IMR-90 (cell line): Measurements from ENCODE around the gene PRXL2B. TPM values are rescaled to one million over a fixed set of nuclear protein-coding genes. Genes with fewer than 3 reads are reported as not detected.

Experiments used
- ATAC-seq: fragments of 200-7000 bp; cut with Tn5 transposase; 2 replicates; pipeline ENCODE4 v1.9.1; 2020; ENCODE audit warnings: low read depth, mild to moderate bottlenecking, moderate library complexity
- BruUV-seq: library from RNA; stranded (reverse); fragments of 400-500 nt; replicated peaks from 2 replicates; lab custom pipeline; 2021; lab: Mats Ljungman, UMichigan
- CTCF ChIA-PET: fragments of 300-600 bp; formaldehyde crosslinking; extraction: SDS; loops from one replicate; lab custom pipeline; 2021; ENCODE audit warnings: antibody characterized with exemption; lab: Yijun Ruan, JAX
- POLR2A ChIA-PET: fragments of 300-600 bp; sonication (Branson Sonifier 250); formaldehyde crosslinking; loops from one replicate; lab custom pipeline; 2022; ENCODE audit warnings: antibody characterized with exemption; ENCODE audit not compliant: unreplicated experiment; lab: Charles Lee
- DNase-seq: peaks from one replicate; pipeline ENCODE4 v3.0.0; 2013
- H2AFZ ChIP-seq: replicated peaks from 2 replicates; pipeline ENCODE3; 2013; ENCODE audit warnings: low read length, mild to moderate bottlenecking; ENCODE audit not compliant: poor library complexity
- H2AK5ac ChIP-seq: 2 replicates; pipeline ENCODE4 v1.6.1; 2013; ENCODE audit warnings: low read depth, low read length, inconsistent platforms
- H2AK9ac ChIP-seq: replicated peaks from 2 replicates; pipeline ENCODE3; 2013; ENCODE audit warnings: mild to moderate bottlenecking, low read depth, low read length, moderate library complexity; ENCODE audit not compliant: poor library complexity
- H2BK120ac ChIP-seq: 2 replicates; pipeline ENCODE4 v1.6.1; 2013; ENCODE audit warnings: low read depth, low read length, inconsistent platforms
- H2BK15ac ChIP-seq: 3 replicates; pipeline ENCODE4 v1.6.1; 2013; ENCODE audit warnings: low read depth, low read length, inconsistent platforms
- H2BK20ac ChIP-seq: 2 replicates; pipeline ENCODE4 v1.6.1; 2013; ENCODE audit warnings: low read depth, mild to moderate bottlenecking, inconsistent platforms, low read length, moderate library complexity
- H2BK5ac ChIP-seq: 2 replicates; pipeline ENCODE4 v1.6.1; 2013; ENCODE audit warnings: mild to moderate bottlenecking, low read depth, low read length, inconsistent platforms; ENCODE audit not compliant: poor library complexity, severe bottlenecking
- H3K14ac ChIP-seq: replicated peaks from 2 replicates; pipeline ENCODE4 v1.6.1; 2013; ENCODE audit warnings: low read depth, low read length, inconsistent platforms
- H3K18ac ChIP-seq: 2 replicates; pipeline ENCODE4 v1.6.1; 2013; ENCODE audit warnings: low read depth, low read length, control low read depth
- H3K23ac ChIP-seq: 2 replicates; pipeline ENCODE4 v1.6.1; 2013; ENCODE audit warnings: low read depth, low read length, inconsistent platforms
- H3K27ac ChIP-seq: 2 replicates; pipeline ENCODE4 v1.5.1; 2013; ENCODE audit warnings: mild to moderate bottlenecking, control low read depth, low read length; ENCODE audit not compliant: insufficient read depth
- H3K27me3 ChIP-seq: 2 replicates; pipeline ENCODE4 v1.6.1; 2013; ENCODE audit warnings: low read length; ENCODE audit not compliant: control insufficient read depth, insufficient read depth
- H3K36me3 ChIP-seq: 2 replicates; pipeline ENCODE4 v1.6.1; 2013; ENCODE audit warnings: low read length, mixed read lengths; ENCODE audit not compliant: control insufficient read depth, insufficient read depth
- H3K4ac ChIP-seq: 2 replicates; pipeline ENCODE4 v1.6.1; 2013; ENCODE audit warnings: low read depth, low read length, inconsistent platforms
- H3K4me1 ChIP-seq: 2 replicates; pipeline ENCODE4 v1.6.1; 2013; ENCODE audit warnings: low read length, mixed read lengths; ENCODE audit not compliant: control insufficient read depth, insufficient read depth
- H3K4me2 ChIP-seq: 2 replicates; pipeline ENCODE4 v1.6.1; 2013; ENCODE audit warnings: low read depth, mild to moderate bottlenecking, control low read depth, low read length, moderate library complexity
- H3K4me3 ChIP-seq: 2 replicates; pipeline ENCODE4 v1.5.1; 2013; ENCODE audit warnings: low read depth, mild to moderate bottlenecking, control low read depth, low read length, moderate library complexity; ENCODE audit not compliant: insufficient read depth
- H3K56ac ChIP-seq: 2 replicates; pipeline ENCODE4 v1.6.1; 2013; ENCODE audit warnings: low read length, inconsistent platforms; ENCODE audit not compliant: insufficient read depth; ENCODE audit errors: extremely low read depth
- H3K79me1 ChIP-seq, 2 experiments: 2 replicates each; pipeline ENCODE4 v1.6.1; 2013; ENCODE audit warnings: low read length in 2 of 2, inconsistent platforms in 1 of 2, low read depth in 1 of 2
- H3K9ac ChIP-seq: 2 replicates; pipeline ENCODE4 v1.6.1; 2013; ENCODE audit warnings: low read depth, low read length, control low read depth
- H3K9me1 ChIP-seq: 2 replicates; pipeline ENCODE4 v1.6.1; 2013; ENCODE audit warnings: low read length, inconsistent platforms; ENCODE audit not compliant: insufficient read depth
- H3K9me3 ChIP-seq: 2 replicates; pipeline ENCODE4 v1.6.1; 2013; ENCODE audit warnings: low read length; ENCODE audit not compliant: control insufficient read depth, insufficient read depth
- H4K20me1 ChIP-seq: 2 replicates; pipeline ENCODE4 v1.6.1; 2013; ENCODE audit warnings: low read length, inconsistent platforms; ENCODE audit not compliant: insufficient read depth
- H4K5ac ChIP-seq: 2 replicates; pipeline ENCODE4 v1.6.1; 2013; ENCODE audit warnings: mild to moderate bottlenecking, low read depth, low read length, control low read depth
- H4K8ac ChIP-seq, 2 experiments: 2 replicates each; pipeline ENCODE4 v1.6.1; 2013; ENCODE audit warnings: low read depth in 2 of 2, low read length in 2 of 2, control low read depth in 1 of 2, inconsistent platforms in 1 of 2
- H4K91ac ChIP-seq: 2 replicates; pipeline ENCODE4 v1.6.1; 2013; ENCODE audit warnings: low read depth, low read length, inconsistent platforms; ENCODE audit not compliant: insufficient read depth
- CEBPB ChIP-seq: IDR thresholded peaks from 2 replicates; pipeline ENCODE4 v1.6.1; 2012; ENCODE audit warnings: low read depth, low read length, improper control_type of control experiment
- CHD1 ChIP-seq: IDR thresholded peaks from 2 replicates; pipeline ENCODE4 v1.6.1; 2012; ENCODE audit warnings: low read depth, low read length, improper control_type of control experiment
- CTCF ChIP-seq: conservative IDR thresholded peaks from 2 replicates; pipeline ENCODE4 v1.5.1; 2012; ENCODE audit warnings: mild to moderate bottlenecking, low read depth, low read length, improper control_type of control experiment
- ELK1 ChIP-seq: fragments of 150-350 bp; IDR thresholded peaks from 2 replicates; pipeline ENCODE4 v1.6.1; 2016; ENCODE audit warnings: low read depth, mild to moderate bottlenecking, low read length, moderate library complexity, borderline replicate concordance
- MAFK ChIP-seq: IDR thresholded peaks from 2 replicates; pipeline ENCODE4 v1.6.1; 2012; ENCODE audit warnings: low read depth, low read length, improper control_type of control experiment
- NFE2L2 ChIP-seq: fragments of 150-350 bp; IDR thresholded peaks from 2 replicates; pipeline ENCODE4 v1.6.1; 2016; ENCODE audit warnings: low read depth, mild to moderate bottlenecking, low read length
- POLR2A ChIP-seq: IDR thresholded peaks from 2 replicates; pipeline ENCODE4 v1.6.1; 2012; ENCODE audit warnings: mild to moderate bottlenecking, low read depth, low read length
- RCOR1 ChIP-seq: IDR thresholded peaks from 2 replicates; pipeline ENCODE4 v1.6.1; 2012; ENCODE audit warnings: mild to moderate bottlenecking, low read length, improper control_type of control experiment; ENCODE audit not compliant: insufficient replicate concordance
- USF2 ChIP-seq: fragments of 150-350 bp; IDR thresholded peaks from 2 replicates; pipeline ENCODE4 v1.6.1; 2017; ENCODE audit warnings: mild to moderate bottlenecking, antibody characterized with exemption, low read length, low read depth
- WGBS, 2 experiments: methylation state at CpG; one replicate each; pipeline versions ENCODE4 v1.1.5 to v1.1.7; 2013; ENCODE audit warnings: missing lambda C conversion rate in 2 of 2; ENCODE audit not compliant: insufficient read length in 1 of 2; ENCODE audit errors: extremely low coverage in 2 of 2; 5-methylcytosine and 5-hydroxymethylcytosine counted together
- dilution Hi-C: fragments of 300-500 bp; cut with HindIII; formaldehyde crosslinking; loops from one replicate; pipeline ENCODE4 v1.14.3; 2018; ENCODE audit warnings: low sequenced_read_pairs; ENCODE audit not compliant: unreplicated experiment
- in situ Hi-C: fragments of 300-500 bp; cut with MboI; formaldehyde crosslinking; loops from 3 replicates; pipeline ENCODE4 v1.14.3; 2019; ENCODE audit warnings: low sequenced_read_pairs, inconsistent platforms, mixed read lengths
- intact Hi-C: fragments of 100-400 bp; cut with micrococcal nuclease; formaldehyde crosslinking; loops from 2 replicates; pipeline ENCODE4 v1.10.0; 2022
- polyA plus RNA-seq, 3 experiments: library from polyadenylated mRNA; depleted of rRNA; stranded (reverse); fragments of >200 nt; gene quantifications; 2 replicates each; pipeline ENCODE4 v1.2.3, GENCODE V29; 2012; ENCODE audit warnings: low replicate concordance in 1 of 3
- total RNA-seq: library from RNA; depleted of rRNA; stranded (reverse); fragments of >200 nt; gene quantifications from 2 replicates; pipeline ENCODE4 v1.2.3, GENCODE V29; 2012

The PRXL2B gene
- total and polyA plus RNA-seq, 2 of the 4 experiments (the other 2 are of a cell fraction) = 10.9 to 22.3 TPM

DNA sequence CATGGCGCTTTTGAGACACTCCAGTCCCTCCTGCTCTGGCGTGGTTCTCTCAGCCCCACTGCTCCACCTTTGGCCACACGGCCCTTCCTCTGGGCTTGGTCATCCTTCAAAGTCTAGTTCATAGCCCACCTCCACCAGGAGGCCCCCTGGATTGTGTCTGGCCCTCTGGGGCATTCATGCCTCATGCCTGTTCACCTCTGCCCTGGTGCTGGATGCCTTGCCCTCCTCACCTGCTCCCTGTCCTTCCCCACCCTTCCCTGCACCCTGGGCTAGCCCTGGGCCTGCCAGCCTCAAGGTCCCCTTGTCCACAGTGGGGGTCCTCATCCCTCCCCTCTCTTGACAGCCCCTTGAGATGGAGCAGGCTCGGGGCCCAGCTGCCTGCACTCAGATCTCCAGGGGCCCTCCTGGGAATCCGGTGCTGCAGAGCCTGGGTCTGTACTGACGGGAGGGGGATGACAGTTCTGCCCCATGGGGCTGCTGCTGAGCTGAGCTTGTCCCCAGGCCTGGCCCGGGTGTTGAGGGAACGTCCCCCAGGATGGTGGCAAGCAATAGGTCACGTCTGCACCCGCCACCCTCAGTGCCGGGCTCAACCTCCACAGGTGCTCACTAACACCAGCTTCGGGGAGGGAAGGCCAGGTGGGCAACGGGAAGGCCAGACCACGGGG lies 18.4 kb downstream of the PRXL2B start:
- H3K4me2 ChIP-seq = no peak overlapping the region
- H3K27me3 ChIP-seq = no peaks in the 10 kb centered on the region; the same call in 1 of the 2 replicates
- ChIA-PET CTCF (no interaction called here), POLR2A (no interaction called here)
- no peak overlapping the region for H4K91ac ChIP-seq
- H3K56ac ChIP-seq = no peak overlapping the region
- no peaks in the 10 kb centered on the region for H3K9me3 ChIP-seq
- no peak overlapping the region for H3K23ac ChIP-seq
- no peak overlapping the region for H3K4ac ChIP-seq
- no peaks in the 10 kb centered on the region for H3K4me1 ChIP-seq
- no peak overlapping the region for H3K18ac ChIP-seq
- TF ChIP-seq NFE2L2 (no peak), MAFK (no peak), RCOR1 (no peak), POLR2A (no peak), CEBPB (no peak), CHD1 (no peak), USF2 (no peak), CTCF (no peak), ELK1 (no peak)
- no peak overlapping the region for H3K27ac ChIP-seq
- no peak overlapping the region for H2AFZ ChIP-seq
- no peak overlapping the region for H3K4me3 ChIP-seq
- H2AK9ac ChIP-seq = no peak overlapping the region
- no peak overlapping the region for H2AK5ac ChIP-seq
- 53% methylated on average over 3 of the region's 14 CpGs; no CpG with 5 or more reads in 1 of the 2 experiments for WGBS, 2 experiments
- H4K20me1 ChIP-seq = no peaks in the 10 kb centered on the region
- DNase-seq = no peak
- no peak overlapping the region for H3K14ac ChIP-seq
- H2BK15ac ChIP-seq = no peak overlapping the region
- no peak overlapping the region for H4K5ac ChIP-seq
- BruUV-seq = no TSS peak
- H2BK5ac ChIP-seq = no peak overlapping the region
- ATAC-seq = no peak
- intact Hi-C loops (no loop called here), in situ Hi-C loops (no loop called here), dilution Hi-C loops (no loop called here)
- H3K9ac ChIP-seq = no peak overlapping the region
- H2BK20ac ChIP-seq = no peak overlapping the region
- no peak overlapping the region for H2BK120ac ChIP-seq
- no peaks in the 10 kb centered on the region for H3K36me3 ChIP-seq
- H3K9me1 ChIP-seq = no peaks in the 10 kb centered on the region
- no peak overlapping the region for H4K8ac ChIP-seq
- H3K79me1 ChIP-seq = no peaks in the 10 kb centered on the region
